ENCODE measurements around the gene SPINK5. TPM values are rescaled to one million over a fixed set of nuclear protein-coding genes. Genes with fewer than 3 reads are reported as not detected.

Gene SPINK5
- total and polyA plus RNA-seq, 4 donors: 0.10 to 0.42 TPM; not detected in 2

DNA sequence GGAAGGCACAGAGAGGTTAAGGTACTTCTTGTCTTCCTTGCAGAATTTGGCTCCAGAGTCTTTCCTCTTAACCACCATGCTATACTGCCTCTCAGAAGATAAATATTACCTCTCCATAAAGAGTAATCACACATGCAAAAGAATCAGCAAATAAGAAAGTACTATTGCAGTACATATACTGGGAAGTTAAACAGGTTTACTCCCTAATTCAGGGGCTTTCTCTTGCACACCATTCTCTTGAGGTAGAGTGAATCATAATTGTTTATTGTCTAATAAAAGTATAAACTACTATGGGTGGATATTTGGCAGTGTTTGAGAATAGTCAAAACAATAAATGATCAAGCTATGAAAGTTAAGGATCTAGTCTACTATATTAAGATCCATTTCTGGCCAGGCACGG lies 40.4 kb downstream of the SPINK5 start (continued):
- TF ChIP-seq HNF4A (conservative IDR thresholded peaks at IDR 0.05): no peak

DNA sequence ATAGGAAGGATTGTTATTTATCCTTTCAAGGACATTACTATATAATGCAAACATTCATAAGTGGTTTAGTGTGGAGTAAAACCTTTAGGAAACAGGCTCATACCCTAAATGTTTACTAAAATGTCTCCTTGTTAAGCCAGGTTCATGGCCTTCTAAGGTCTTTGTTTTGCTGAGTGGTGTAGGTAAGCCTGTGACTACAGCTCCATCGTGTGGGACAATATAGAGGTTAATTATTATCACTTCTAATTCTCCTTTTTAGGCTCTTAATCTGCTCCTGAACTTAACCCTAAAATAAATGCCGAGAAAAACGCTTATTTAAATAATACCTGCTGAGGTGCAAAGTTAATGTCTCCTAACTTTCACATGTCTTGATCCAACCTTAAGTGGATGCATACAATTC lies 43.8 kb downstream of the SPINK5 start:
- no peak for TF ChIP-seq SP1 (IDR thresholded peaks at IDR 0.05)
- TF ChIP-seq, protein P1, sequence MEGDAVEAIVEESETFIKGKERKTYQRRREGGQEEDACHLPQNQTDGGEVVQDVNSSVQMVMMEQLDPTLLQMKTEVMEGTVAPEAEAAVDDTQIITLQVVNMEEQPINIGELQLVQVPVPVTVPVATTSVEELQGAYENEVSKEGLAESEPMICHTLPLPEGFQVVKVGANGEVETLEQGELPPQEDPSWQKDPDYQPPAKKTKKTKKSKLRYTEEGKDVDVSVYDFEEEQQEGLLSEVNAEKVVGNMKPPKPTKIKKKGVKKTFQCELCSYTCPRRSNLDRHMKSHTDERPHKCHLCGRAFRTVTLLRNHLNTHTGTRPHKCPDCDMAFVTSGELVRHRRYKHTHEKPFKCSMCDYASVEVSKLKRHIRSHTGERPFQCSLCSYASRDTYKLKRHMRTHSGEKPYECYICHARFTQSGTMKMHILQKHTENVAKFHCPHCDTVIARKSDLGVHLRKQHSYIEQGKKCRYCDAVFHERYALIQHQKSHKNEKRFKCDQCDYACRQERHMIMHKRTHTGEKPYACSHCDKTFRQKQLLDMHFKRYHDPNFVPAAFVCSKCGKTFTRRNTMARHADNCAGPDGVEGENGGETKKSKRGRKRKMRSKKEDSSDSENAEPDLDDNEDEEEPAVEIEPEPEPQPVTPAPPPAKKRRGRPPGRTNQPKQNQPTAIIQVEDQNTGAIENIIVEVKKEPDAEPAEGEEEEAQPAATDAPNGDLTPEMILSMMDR (IDR thresholded peaks at IDR 0.05; ENCODE audit: low read depth, low read length, missing input control): peak; percentile 40
- TF ChIP-seq RAD21 (IDR thresholded peaks at IDR 0.05): peak; percentile 79 to 84
- TF ChIP-seq FOXA2 (IDR thresholded peaks at IDR 0.05): no peak
- no peak for DNase-seq (ENCODE audit: low spot score)
- 18% methylated on average over 3 of the region's 3 CpGs for WGBS
- no peak overlapping the region for H3K9ac ChIP-seq (ENCODE audit: low read depth in 1 of 2, low read length in 2 of 2)
- H3K27ac ChIP-seq (ENCODE audit: low read depth in 1 of 2, low read length in 2 of 2): no peak overlapping the region
- no peaks in the 10 kb centered on the region for H3K9me3 ChIP-seq (ENCODE audit: control insufficient read depth in 4 of 4, low read length in 3 of 4)
- H3K36me3 ChIP-seq (ENCODE audit: control insufficient read depth in 4 of 4, insufficient read depth in 3 of 4, low read depth in 1 of 4, low read length in 3 of 4): no peaks in the 10 kb centered on the region
- no peaks in the 10 kb centered on the region for H3K4me1 ChIP-seq (ENCODE audit: control insufficient read depth in 4 of 4, insufficient read depth in 4 of 4, low read length in 3 of 4)
- H3K4me3 ChIP-seq (ENCODE audit: low read depth in 1 of 3, low read length in 3 of 3): no peak overlapping the region
- H3K27me3 ChIP-seq (ENCODE audit: control insufficient read depth in 4 of 4, insufficient read depth in 4 of 4, low read length in 3 of 4): no peaks in the 10 kb centered on the region

DNA sequence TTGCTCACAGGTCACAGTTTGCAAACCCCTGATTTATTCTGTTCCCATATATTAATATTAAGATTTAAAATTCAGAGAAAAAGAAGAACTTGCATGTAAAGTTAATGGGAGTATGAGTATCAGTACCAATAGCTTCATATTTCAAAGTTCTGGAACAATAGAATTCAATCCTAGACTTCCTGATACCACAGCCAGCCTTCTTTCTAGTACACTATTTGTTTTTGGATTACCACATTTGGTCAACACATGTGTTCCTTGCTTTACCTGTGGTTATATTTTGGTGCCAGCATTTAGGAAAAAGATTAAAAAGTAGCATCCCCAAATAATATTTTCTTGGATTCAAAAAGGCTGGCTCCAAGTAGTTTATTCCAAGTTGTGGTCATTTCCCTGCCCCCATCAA lies 49.5 kb downstream of the SPINK5 start:
- no peaks in the 10 kb centered on the region for H3K9me3 ChIP-seq (ENCODE audit: control insufficient read depth in 4 of 4, low read length in 3 of 4)
- no peak for DNase-seq (ENCODE audit: low spot score)
- no peak overlapping the region for H3K9ac ChIP-seq (ENCODE audit: low read depth in 1 of 2, low read length in 2 of 2)
- no peaks in the 10 kb centered on the region for H3K36me3 ChIP-seq (ENCODE audit: control insufficient read depth in 4 of 4, insufficient read depth in 3 of 4, low read depth in 1 of 4, low read length in 3 of 4)
- TF ChIP-seq HNF4A (conservative IDR thresholded peaks at IDR 0.05): no peak
- no peak for TF ChIP-seq RXRA (IDR thresholded peaks at IDR 0.05)
- TF ChIP-seq EGR1 (IDR thresholded peaks at IDR 0.05; ENCODE audit: low read depth in 2 of 2): no peak
- TF ChIP-seq SP1 (IDR thresholded peaks at IDR 0.05): no peak
- H3K27ac ChIP-seq (ENCODE audit: low read depth in 1 of 2, low read length in 2 of 2): no peak overlapping the region
- H3K4me1 ChIP-seq (ENCODE audit: control insufficient read depth in 4 of 4, insufficient read depth in 4 of 4, low read length in 3 of 4): no peaks in the 10 kb centered on the region
- no peaks in the 10 kb centered on the region for H3K27me3 ChIP-seq (ENCODE audit: control insufficient read depth in 4 of 4, insufficient read depth in 4 of 4, low read length in 3 of 4)
- no peak overlapping the region for H3K4me3 ChIP-seq (ENCODE audit: low read depth in 1 of 3, low read length in 3 of 3)

DNA sequence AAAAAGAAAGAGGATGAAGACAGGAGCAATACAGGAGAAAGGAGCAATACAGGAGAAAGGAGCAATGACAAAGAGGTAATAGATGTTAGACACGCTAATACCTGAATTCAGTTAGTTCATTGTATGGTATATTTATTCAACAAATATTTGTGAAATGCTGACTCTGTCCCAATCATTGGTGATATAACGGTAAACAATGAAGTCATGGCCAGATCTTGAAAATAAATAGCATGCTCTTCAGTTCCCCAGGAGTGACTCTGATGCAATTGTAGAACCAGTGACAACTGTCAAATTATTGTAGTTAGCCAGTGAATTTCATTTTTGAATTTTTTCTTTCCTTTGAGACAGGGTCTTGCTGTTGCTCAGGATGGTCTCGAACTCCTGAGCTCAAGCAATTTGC lies 56.5 kb downstream of the SPINK5 start:
- no peak overlapping the region for H3K9ac ChIP-seq (ENCODE audit: low read depth in 1 of 2, low read length in 2 of 2)
- TF ChIP-seq, protein P2, sequence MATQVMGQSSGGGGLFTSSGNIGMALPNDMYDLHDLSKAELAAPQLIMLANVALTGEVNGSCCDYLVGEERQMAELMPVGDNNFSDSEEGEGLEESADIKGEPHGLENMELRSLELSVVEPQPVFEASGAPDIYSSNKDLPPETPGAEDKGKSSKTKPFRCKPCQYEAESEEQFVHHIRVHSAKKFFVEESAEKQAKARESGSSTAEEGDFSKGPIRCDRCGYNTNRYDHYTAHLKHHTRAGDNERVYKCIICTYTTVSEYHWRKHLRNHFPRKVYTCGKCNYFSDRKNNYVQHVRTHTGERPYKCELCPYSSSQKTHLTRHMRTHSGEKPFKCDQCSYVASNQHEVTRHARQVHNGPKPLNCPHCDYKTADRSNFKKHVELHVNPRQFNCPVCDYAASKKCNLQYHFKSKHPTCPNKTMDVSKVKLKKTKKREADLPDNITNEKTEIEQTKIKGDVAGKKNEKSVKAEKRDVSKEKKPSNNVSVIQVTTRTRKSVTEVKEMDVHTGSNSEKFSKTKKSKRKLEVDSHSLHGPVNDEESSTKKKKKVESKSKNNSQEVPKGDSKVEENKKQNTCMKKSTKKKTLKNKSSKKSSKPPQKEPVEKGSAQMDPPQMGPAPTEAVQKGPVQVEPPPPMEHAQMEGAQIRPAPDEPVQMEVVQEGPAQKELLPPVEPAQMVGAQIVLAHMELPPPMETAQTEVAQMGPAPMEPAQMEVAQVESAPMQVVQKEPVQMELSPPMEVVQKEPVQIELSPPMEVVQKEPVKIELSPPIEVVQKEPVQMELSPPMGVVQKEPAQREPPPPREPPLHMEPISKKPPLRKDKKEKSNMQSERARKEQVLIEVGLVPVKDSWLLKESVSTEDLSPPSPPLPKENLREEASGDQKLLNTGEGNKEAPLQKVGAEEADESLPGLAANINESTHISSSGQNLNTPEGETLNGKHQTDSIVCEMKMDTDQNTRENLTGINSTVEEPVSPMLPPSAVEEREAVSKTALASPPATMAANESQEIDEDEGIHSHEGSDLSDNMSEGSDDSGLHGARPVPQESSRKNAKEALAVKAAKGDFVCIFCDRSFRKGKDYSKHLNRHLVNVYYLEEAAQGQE (IDR thresholded peaks at IDR 0.05): no peak
- TF ChIP-seq, protein P3, sequence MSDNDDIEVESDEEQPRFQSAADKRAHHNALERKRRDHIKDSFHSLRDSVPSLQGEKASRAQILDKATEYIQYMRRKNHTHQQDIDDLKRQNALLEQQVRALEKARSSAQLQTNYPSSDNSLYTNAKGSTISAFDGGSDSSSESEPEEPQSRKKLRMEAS (IDR thresholded peaks at IDR 0.05): no peak
- TF ChIP-seq NR2F2 (IDR thresholded peaks at IDR 0.05) (no peak), YY1 (IDR thresholded peaks at IDR 0.05) (no peak), RXRA (IDR thresholded peaks at IDR 0.05) (no peak), FOXA1 (IDR thresholded peaks at IDR 0.05) (no peak)
- TF ChIP-seq, protein P1 (IDR thresholded peaks at IDR 0.05; ENCODE audit: low read depth, low read length, missing input control): no peak
- DNase-seq (ENCODE audit: low spot score): no peak
- H3K4me3 ChIP-seq (ENCODE audit: low read depth in 1 of 3, low read length in 3 of 3): no peak overlapping the region
- 62% methylated on average over 3 of the region's 3 CpGs for WGBS
- H3K27ac ChIP-seq (ENCODE audit: low read depth in 1 of 2, low read length in 2 of 2): no peak overlapping the region
- H3K9me3 ChIP-seq (ENCODE audit: control insufficient read depth in 4 of 4, low read length in 3 of 4): no peaks in the 10 kb centered on the region
- no peaks in the 10 kb centered on the region for H3K36me3 ChIP-seq (ENCODE audit: control insufficient read depth in 4 of 4, insufficient read depth in 3 of 4, low read depth in 1 of 4, low read length in 3 of 4)
- H3K27me3 ChIP-seq (ENCODE audit: control insufficient read depth in 4 of 4, insufficient read depth in 4 of 4, low read length in 3 of 4): no peaks in the 10 kb centered on the region
- no peaks in the 10 kb centered on the region for H3K4me1 ChIP-seq (ENCODE audit: control insufficient read depth in 4 of 4, insufficient read depth in 4 of 4, low read length in 3 of 4)
